Measurements from ENCODE around the gene SYNPR. TPM values are rescaled to one million over a fixed set of nuclear protein-coding genes. Genes with fewer than 3 reads are reported as not detected.

SYNPR gene
- total RNA-seq, 2 donors from 2014 or later = not detected

- DNase-seq = no peak
- no peak for ATAC-seq
- H3K27ac Mint-ChIP-seq = no peak overlapping the region
- peaks cover 2% of the 10 kb centered on the region for H3K4me1 Mint-ChIP-seq
- H3K36me3 Mint-ChIP-seq (ENCODE audit: low read depth) = no peaks in the 10 kb centered on the region
- peaks cover 12% of the 10 kb centered on the region for H3K27me3 Mint-ChIP-seq
- peaks cover 2% of the 10 kb centered on the region for H3K9me3 ChIP-seq (ENCODE audit: control insufficient read depth, low read length, poor library complexity, severe bottlenecking)
- H3K4me3 Mint-ChIP-seq = no peak overlapping the region
Measured at GRCh38 chr3:63274359-63274758, 3.7 kb upstream of the SYNPR start.

GRCh38 chr3:63279005-63279841 lies 1.1 kb downstream of the SYNPR start:
- H3K27ac Mint-ChIP-seq = no peak overlapping the region
- ATAC-seq = no peak
- DNase-seq = no peak
- H3K4me3 Mint-ChIP-seq = peak overlapping the region; percentile 16
- peaks cover 24% of the 10 kb centered on the region for H3K27me3 Mint-ChIP-seq
- H3K9me3 ChIP-seq (ENCODE audit: control insufficient read depth, low read length, poor library complexity, severe bottlenecking) = peaks cover 2% of the 10 kb centered on the region
- H3K4me1 Mint-ChIP-seq = peaks cover 2% of the 10 kb centered on the region
- H3K36me3 Mint-ChIP-seq (ENCODE audit: low read depth) = no peaks in the 10 kb centered on the region

DNA sequence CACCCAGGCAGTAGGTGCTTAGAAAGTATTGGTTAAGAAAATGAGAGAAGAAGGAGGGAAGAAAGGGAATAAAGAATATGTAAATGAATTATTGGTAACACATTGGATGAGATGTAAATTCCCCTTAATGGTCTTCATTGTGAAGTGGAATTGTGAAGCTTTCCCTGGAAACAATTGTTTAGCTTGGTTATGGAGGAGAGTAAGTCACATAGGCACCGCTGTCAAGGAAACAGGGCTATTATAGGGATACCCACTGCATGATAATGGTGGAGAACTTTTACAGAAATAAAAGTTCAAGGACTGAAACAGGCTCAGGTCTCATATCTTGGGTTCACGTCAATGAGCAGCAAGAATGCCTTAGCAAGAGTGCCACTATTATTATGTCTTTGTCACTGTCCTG lies 9.5 kb downstream of the SYNPR start:
- Mint-ChIP-seq H3K36me3 (ENCODE audit: low read depth) (no peaks in the 10 kb centered on the region), H3K4me1 (no peaks in the 10 kb centered on the region), H3K27ac (no peak overlapping the region), H3K4me3 (no peak overlapping the region), H3K27me3 (no peaks in the 10 kb centered on the region)
- H3K9me3 ChIP-seq (ENCODE audit: control insufficient read depth, low read length, poor library complexity, severe bottlenecking) = no peaks in the 10 kb centered on the region
- DNase-seq (no peak), ATAC-seq (no peak)

DNA sequence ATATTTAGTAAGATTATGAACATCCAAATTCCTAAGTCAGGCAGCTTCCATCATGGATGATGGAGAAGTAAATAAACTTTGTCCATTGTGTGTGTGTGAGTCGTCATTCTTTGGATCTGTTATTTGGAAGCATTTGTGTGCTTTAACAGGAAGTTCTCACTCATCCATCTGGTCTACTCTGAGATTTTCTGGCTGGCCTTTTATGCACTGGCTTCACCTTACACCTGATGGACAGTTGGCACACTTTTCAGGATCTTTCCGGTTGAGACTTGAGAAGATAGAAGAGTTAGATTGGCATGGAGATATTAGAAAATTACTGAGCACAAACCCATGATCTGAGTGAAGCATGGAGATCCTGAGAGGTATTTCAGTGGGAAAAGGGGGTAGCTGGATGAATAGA lies 12.6 kb downstream of the SYNPR start:
- ATAC-seq = no peak
- Mint-ChIP-seq H3K36me3 (ENCODE audit: low read depth) (no peaks in the 10 kb centered on the region), H3K27ac (no peak overlapping the region), H3K4me1 (no peaks in the 10 kb centered on the region), H3K27me3 (no peaks in the 10 kb centered on the region), H3K4me3 (no peak overlapping the region)
- DNase-seq = no peak
- no peaks in the 10 kb centered on the region for H3K9me3 ChIP-seq (ENCODE audit: control insufficient read depth, low read length, poor library complexity, severe bottlenecking)

DNA sequence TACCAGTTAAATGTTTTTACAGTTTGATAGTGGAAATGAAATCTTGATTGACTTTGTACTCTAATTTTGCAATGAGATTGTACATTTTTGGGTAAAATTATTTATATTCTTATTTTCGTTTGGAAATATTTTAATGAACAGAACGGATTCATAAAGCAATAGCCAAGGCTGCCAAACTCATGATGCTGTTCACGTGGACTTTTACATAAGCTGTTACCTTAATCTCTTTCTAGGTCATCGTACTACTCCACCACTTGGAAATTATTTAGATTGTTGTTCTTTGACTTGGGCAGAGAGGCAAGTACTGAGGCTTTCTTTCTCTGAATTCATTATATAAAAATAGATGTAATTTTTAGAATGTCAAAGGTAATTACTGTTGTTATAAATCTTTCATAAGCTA lies 16.2 kb downstream of the SYNPR start:
- Mint-ChIP-seq H3K36me3 (ENCODE audit: low read depth) (no peaks in the 10 kb centered on the region), H3K4me1 (no peaks in the 10 kb centered on the region), H3K27me3 (no peaks in the 10 kb centered on the region), H3K27ac (no peak overlapping the region), H3K4me3 (no peak overlapping the region)
- DNase-seq = no peak
- no peak for ATAC-seq
- H3K9me3 ChIP-seq (ENCODE audit: control insufficient read depth, low read length, poor library complexity, severe bottlenecking) = no peaks in the 10 kb centered on the region

GRCh38 chr3:63295356-63295755 lies 17.2 kb downstream of the SYNPR start:
- no peaks in the 10 kb centered on the region for H3K27me3 Mint-ChIP-seq
- H3K4me1 Mint-ChIP-seq = no peaks in the 10 kb centered on the region
- H3K4me3 Mint-ChIP-seq = no peak overlapping the region
- DNase-seq (no peak), ATAC-seq (no peak)
- no peak overlapping the region for H3K27ac Mint-ChIP-seq
- no peaks in the 10 kb centered on the region for H3K9me3 ChIP-seq (ENCODE audit: control insufficient read depth, low read length, poor library complexity, severe bottlenecking)
- H3K36me3 Mint-ChIP-seq (ENCODE audit: low read depth) = no peaks in the 10 kb centered on the region

- Mint-ChIP-seq H3K4me1 (no peaks in the 10 kb centered on the region), H3K27ac (no peak overlapping the region), H3K27me3 (no peaks in the 10 kb centered on the region), H3K36me3 (ENCODE audit: low read depth) (no peaks in the 10 kb centered on the region), H3K4me3 (no peak overlapping the region)
- DNase-seq (no peak), ATAC-seq (no peak)
- H3K9me3 ChIP-seq (ENCODE audit: control insufficient read depth, low read length, poor library complexity, severe bottlenecking) = no peaks in the 10 kb centered on the region
Measured at GRCh38 chr3:63295806-63296205, 17.7 kb downstream of the SYNPR start.

DNA sequence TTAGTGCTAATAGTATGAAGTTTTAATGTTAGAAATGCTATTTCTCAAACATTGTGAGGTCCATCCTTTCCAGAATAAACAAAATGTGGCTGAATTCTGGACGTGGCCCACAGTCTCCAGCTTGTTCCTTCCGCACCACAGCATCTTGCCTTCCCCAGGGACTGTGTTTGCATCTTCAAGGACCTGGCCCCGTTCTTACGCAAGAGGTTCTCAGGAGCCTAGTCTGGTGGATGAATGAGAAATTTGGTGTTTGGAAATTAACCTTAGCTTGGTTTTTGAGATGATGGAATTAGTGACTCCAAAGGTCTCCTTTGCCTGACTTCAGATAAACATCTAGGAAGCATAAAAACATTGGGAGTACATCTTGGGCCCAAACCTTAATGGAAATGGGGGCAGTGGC lies 18.1 kb downstream of the SYNPR start:
- no peak for ATAC-seq
- H3K27me3 Mint-ChIP-seq = no peaks in the 10 kb centered on the region

DNA sequence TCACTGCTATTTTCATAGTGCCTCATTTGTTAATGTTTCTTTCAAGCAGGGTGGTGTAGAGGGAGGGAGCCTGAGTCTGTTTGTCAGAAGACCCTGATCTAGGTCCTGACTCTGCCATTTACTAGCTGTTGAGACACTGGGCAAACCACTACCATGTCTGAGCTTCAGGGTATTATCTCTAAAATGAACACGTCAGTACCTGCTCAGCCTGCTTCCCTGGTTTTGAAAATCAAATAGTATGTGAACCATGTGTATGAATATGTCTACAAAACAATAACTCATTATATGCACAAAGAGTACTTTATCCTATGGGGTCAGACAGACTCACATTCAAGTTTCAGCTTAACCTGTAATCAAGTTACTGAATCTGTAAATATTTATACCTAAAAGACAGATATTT lies 25.1 kb downstream of the SYNPR start:
- H3K27ac Mint-ChIP-seq = no peak overlapping the region
- no peaks in the 10 kb centered on the region for H3K27me3 Mint-ChIP-seq
- no peaks in the 10 kb centered on the region for H3K9me3 ChIP-seq (ENCODE audit: control insufficient read depth, low read length, poor library complexity, severe bottlenecking)
- H3K4me3 Mint-ChIP-seq = no peak overlapping the region
- H3K36me3 Mint-ChIP-seq (ENCODE audit: low read depth) = no peaks in the 10 kb centered on the region
- DNase-seq = no peak
- H3K4me1 Mint-ChIP-seq = no peaks in the 10 kb centered on the region
- ATAC-seq = no peak

More for the DNA sequence above, 18.1 kb downstream of the SYNPR start:
- DNase-seq = no peak
- no peaks in the 10 kb centered on the region for H3K9me3 ChIP-seq (ENCODE audit: control insufficient read depth, low read length, poor library complexity, severe bottlenecking)
- H3K4me1 Mint-ChIP-seq = no peaks in the 10 kb centered on the region
- no peak overlapping the region for H3K4me3 Mint-ChIP-seq
- no peak overlapping the region for H3K27ac Mint-ChIP-seq
- H3K36me3 Mint-ChIP-seq (ENCODE audit: low read depth) = no peaks in the 10 kb centered on the region

- H3K9me3 ChIP-seq (ENCODE audit: control insufficient read depth, low read length, poor library complexity, severe bottlenecking) = no peaks in the 10 kb centered on the region
- H3K36me3 Mint-ChIP-seq (ENCODE audit: low read depth) = no peaks in the 10 kb centered on the region
Measured at GRCh38 chr3:63304421-63304820, 26.3 kb downstream of the SYNPR start.

GRCh38 chr3:63308072-63308471 lies 30.0 kb downstream of the SYNPR start:
- no peaks in the 10 kb centered on the region for H3K27me3 Mint-ChIP-seq
- no peaks in the 10 kb centered on the region for H3K4me1 Mint-ChIP-seq
- no peak overlapping the region for H3K4me3 Mint-ChIP-seq

More at GRCh38 chr3:63304421-63304820, 26.3 kb downstream of the SYNPR start:
- Mint-ChIP-seq H3K27me3 (no peaks in the 10 kb centered on the region), H3K27ac (no peak overlapping the region), H3K4me3 (no peak overlapping the region), H3K4me1 (no peaks in the 10 kb centered on the region)
- DNase-seq (no peak), ATAC-seq (no peak)

DNA sequence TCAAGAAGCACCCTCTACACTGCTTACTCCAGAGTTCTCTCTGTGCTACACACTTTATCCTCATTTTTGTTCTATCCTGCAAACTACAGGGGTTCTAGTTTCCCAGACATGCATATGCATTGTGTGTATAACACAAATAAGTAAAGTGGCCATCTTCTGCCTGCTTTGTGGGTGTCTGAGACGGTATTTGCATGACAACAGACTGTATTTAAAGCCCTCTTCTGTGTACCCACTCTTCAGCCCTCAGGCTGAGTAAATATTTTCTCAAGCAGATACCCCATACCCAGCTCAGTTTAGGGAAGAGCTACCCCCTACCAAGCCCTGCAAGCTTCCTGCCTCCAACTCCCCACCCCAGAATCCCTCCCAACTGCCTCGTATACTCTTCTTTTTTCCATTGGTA lies 31.7 kb downstream of the SYNPR start:
- Mint-ChIP-seq H3K36me3 (ENCODE audit: low read depth) (no peaks in the 10 kb centered on the region), H3K4me3 (no peak overlapping the region), H3K27me3 (no peaks in the 10 kb centered on the region), H3K27ac (no peak overlapping the region), H3K4me1 (no peaks in the 10 kb centered on the region)
- no peak for DNase-seq
- no peak for ATAC-seq
- no peaks in the 10 kb centered on the region for H3K9me3 ChIP-seq (ENCODE audit: control insufficient read depth, low read length, poor library complexity, severe bottlenecking)

More at GRCh38 chr3:63308072-63308471, 30.0 kb downstream of the SYNPR start:
- DNase-seq (no peak), ATAC-seq (no peak)
- no peaks in the 10 kb centered on the region for H3K36me3 Mint-ChIP-seq (ENCODE audit: low read depth)
- H3K9me3 ChIP-seq (ENCODE audit: control insufficient read depth, low read length, poor library complexity, severe bottlenecking) = no peaks in the 10 kb centered on the region
- H3K27ac Mint-ChIP-seq = no peak overlapping the region

DNA sequence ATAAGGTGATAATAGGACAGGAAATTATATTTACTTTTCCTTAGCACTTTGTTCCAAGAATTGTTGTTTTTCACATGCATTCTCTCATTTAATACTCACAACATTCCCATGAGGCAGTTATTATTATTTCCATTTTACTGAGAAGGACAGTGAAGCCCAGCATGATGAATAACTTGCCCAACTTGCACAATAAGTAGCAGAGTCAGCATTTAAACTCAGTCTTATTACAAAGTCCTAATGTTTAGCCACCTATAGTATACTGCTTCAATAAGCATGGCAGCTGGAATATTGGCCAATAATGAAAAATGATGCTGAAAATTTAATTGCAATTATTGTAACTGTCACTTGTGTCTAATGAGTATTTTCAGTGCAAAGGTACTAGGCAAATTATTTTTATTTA lies 45.7 kb downstream of the SYNPR start:
- H3K27me3 Mint-ChIP-seq = no peaks in the 10 kb centered on the region
- ATAC-seq (no peak), DNase-seq (no peak)
- no peak overlapping the region for H3K4me3 Mint-ChIP-seq
- no peak overlapping the region for H3K27ac Mint-ChIP-seq
- no peaks in the 10 kb centered on the region for H3K9me3 ChIP-seq (ENCODE audit: control insufficient read depth, low read length, poor library complexity, severe bottlenecking)
- no peaks in the 10 kb centered on the region for H3K4me1 Mint-ChIP-seq
- H3K36me3 Mint-ChIP-seq (ENCODE audit: low read depth) = no peaks in the 10 kb centered on the region

GRCh38 chr3:63324621-63325020 lies 46.5 kb downstream of the SYNPR start:
- H3K4me1 Mint-ChIP-seq = no peaks in the 10 kb centered on the region
- H3K4me3 Mint-ChIP-seq = no peak overlapping the region
- H3K9me3 ChIP-seq (ENCODE audit: control insufficient read depth, low read length, poor library complexity, severe bottlenecking) = no peaks in the 10 kb centered on the region
- H3K27ac Mint-ChIP-seq = no peak overlapping the region
- no peak for ATAC-seq
- H3K36me3 Mint-ChIP-seq (ENCODE audit: low read depth) = no peaks in the 10 kb centered on the region
- no peaks in the 10 kb centered on the region for H3K27me3 Mint-ChIP-seq
- DNase-seq = no peak
